Measurements from ENCODE around the gene ZNF385B. TPM values are rescaled to one million over a fixed set of nuclear protein-coding genes. Genes with fewer than 3 reads are reported as not detected.
"Not testable (repeated sequence)": the region's sequence is repeated elsewhere in the genome, so short reads cannot be mapped to it uniquely, and the experiment has no call there.

ZNF385B gene
- total RNA-seq, 2 experiments from 2014 or later = 113 to 178 TPM

DNA sequence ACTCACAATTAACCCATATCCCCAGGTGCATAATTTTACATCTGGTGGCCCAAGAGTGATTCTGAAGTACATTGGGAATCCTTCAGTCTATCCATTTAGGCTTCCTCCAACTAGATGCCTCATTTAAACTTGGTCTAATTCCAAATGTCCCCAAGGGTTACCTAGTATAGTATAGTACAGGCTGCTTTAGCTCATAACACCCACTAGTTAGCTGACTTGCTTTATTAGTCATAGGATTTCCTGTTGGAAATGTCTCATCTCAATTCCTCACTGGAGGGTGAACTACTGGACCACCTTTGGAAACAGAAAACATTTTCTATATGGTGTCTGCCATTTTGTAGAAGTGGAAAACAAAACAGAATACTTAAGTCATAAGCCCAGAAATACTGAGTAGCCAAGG lies 394.3 kb downstream of the ZNF385B start:
- Histone ChIP-seq H3K4me2 (ENCODE audit: low read length) (no peak overlapping the region), H3K9me3 (ENCODE audit: low read length) (0 out of 2 replicates have a peak, but pooled peaks cover 7% of the 10 kb centered on the region), H3K4me1 (ENCODE audit: insufficient read depth, low read length, poor library complexity, severe bottlenecking) (no peaks in the 10 kb centered on the region), H3K27ac (ENCODE audit: low read depth, low read length, poor library complexity, severe bottlenecking) (no peak overlapping the region), H3K9me2 (ENCODE audit: insufficient read depth, low read length) (no peaks in the 10 kb centered on the region), H2AFZ (ENCODE audit: low read length) (no peak overlapping the region), H3K36me3 (ENCODE audit: insufficient read depth, low read length) (peaks cover 54% of the 10 kb centered on the region), H4K20me1 (ENCODE audit: insufficient read depth, low read length) (no peaks in the 10 kb centered on the region), H3K4me3 (ENCODE audit: low read depth, low read length, poor library complexity, severe bottlenecking) (no peak overlapping the region), H3K79me2 (ENCODE audit: insufficient read depth, low read depth, low read length) (no peaks in the 10 kb centered on the region)
- no TSS peak for BruUV-seq (replicated peaks)
- DNase-seq (ENCODE audit: low spot score) = no peak
- TF ChIP-seq, protein P1, sequence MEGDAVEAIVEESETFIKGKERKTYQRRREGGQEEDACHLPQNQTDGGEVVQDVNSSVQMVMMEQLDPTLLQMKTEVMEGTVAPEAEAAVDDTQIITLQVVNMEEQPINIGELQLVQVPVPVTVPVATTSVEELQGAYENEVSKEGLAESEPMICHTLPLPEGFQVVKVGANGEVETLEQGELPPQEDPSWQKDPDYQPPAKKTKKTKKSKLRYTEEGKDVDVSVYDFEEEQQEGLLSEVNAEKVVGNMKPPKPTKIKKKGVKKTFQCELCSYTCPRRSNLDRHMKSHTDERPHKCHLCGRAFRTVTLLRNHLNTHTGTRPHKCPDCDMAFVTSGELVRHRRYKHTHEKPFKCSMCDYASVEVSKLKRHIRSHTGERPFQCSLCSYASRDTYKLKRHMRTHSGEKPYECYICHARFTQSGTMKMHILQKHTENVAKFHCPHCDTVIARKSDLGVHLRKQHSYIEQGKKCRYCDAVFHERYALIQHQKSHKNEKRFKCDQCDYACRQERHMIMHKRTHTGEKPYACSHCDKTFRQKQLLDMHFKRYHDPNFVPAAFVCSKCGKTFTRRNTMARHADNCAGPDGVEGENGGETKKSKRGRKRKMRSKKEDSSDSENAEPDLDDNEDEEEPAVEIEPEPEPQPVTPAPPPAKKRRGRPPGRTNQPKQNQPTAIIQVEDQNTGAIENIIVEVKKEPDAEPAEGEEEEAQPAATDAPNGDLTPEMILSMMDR (conservative IDR thresholded peaks at IDR 0.05; ENCODE audit: low read length) = no peak
- TF ChIP-seq EZH2phosphoT487 (IDR thresholded peaks at IDR 0.05; ENCODE audit: borderline replicate concordance, low read depth, low read length) = no peak
- CTCF ChIA-PET (ENCODE audit: unreplicated experiment) = no interaction called here
- intact Hi-C loops (cut with micrococcal nuclease; ENCODE audit: unreplicated experiment) = no loop called here
- POLR2A ChIA-PET = no interaction called here

DNA sequence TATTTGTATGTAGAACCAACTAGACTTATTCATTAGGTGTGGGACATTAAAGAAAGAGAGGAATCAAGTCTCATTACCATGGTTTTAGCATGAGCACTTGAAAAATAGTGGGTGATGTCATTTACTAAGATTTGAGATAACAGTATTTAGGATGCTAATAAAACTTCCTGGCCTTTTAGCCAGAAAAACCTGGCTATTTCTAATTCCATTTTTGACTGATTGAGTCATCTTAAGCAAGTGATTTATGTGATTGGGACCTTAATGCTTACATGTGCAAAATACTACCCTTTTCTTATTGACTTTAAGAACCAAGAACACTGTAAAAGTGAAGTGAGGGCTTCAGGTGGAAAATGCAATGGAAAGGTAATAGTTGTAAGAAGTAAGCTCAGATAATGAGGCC lies 400.0 kb downstream of the ZNF385B start:
- no peaks in the 10 kb centered on the region for H3K4me1 ChIP-seq (ENCODE audit: insufficient read depth, low read length, poor library complexity, severe bottlenecking)
- no peak overlapping the region for H3K4me2 ChIP-seq (ENCODE audit: low read length)
- no peaks in the 10 kb centered on the region for H3K9me2 ChIP-seq (ENCODE audit: insufficient read depth, low read length)
- TF ChIP-seq, protein P1 (conservative IDR thresholded peaks at IDR 0.05; ENCODE audit: low read length) = no peak
- no peak for TF ChIP-seq EZH2phosphoT487 (IDR thresholded peaks at IDR 0.05; ENCODE audit: borderline replicate concordance, low read depth, low read length)
- H3K9me3 ChIP-seq (ENCODE audit: low read length) = peaks cover 29% of the 10 kb centered on the region
- no peaks in the 10 kb centered on the region for H4K20me1 ChIP-seq (ENCODE audit: insufficient read depth, low read length)
- no peak overlapping the region for H3K4me3 ChIP-seq (ENCODE audit: low read depth, low read length, poor library complexity, severe bottlenecking)
- ChIA-PET POLR2A (no interaction called here), CTCF (ENCODE audit: unreplicated experiment) (no interaction called here)
- no peak overlapping the region for H2AFZ ChIP-seq (ENCODE audit: low read length)
- peaks cover 72% of the 10 kb centered on the region for H3K36me3 ChIP-seq (ENCODE audit: insufficient read depth, low read length)
- intact Hi-C loops (cut with micrococcal nuclease; ENCODE audit: unreplicated experiment) = no loop called here
- H3K27ac ChIP-seq (ENCODE audit: low read depth, low read length, poor library complexity, severe bottlenecking) = no peak overlapping the region
- H3K79me2 ChIP-seq (ENCODE audit: insufficient read depth, low read depth, low read length) = no peaks in the 10 kb centered on the region
- BruUV-seq (replicated peaks) = no TSS peak
- no peak for DNase-seq (ENCODE audit: low spot score)

DNA sequence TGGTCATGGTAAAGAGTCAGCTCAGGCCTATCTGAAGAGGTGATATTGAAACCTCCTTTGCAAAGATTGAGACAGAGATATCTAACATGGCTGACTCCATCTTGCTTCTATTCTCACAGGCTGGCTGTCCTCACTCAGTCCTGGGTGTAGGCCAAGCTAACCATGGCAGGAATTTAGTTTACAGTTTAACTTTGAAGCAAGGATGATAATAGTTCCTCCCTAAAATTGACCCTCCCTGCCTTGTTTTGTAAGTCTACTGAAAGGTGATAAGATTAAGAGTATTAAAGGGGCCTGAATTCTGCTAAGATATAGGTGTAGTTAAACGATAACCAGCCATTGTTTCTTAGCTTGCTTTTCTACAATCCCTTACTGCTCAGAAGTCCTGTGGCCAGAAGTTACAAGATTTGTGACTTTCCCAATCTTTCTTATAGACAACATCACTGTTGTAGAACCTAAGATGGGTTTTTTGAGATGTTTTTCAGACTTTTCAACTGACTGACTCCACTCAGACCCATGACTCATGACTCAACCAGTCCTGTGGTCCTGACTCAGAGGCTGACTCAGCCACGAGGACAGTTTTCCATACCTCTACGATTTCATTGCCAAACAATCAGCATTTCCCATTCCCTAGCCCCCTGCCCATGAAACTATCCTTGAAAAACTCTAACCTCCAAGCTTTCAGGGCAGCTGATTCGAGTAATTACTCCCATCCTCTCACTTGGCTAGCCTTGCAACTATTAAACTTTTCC lies 401.1 kb downstream of the ZNF385B start:
- intact Hi-C loops (cut with micrococcal nuclease; ENCODE audit: unreplicated experiment) = no loop called here
- H3K9me2 ChIP-seq (ENCODE audit: insufficient read depth, low read length) = no peaks in the 10 kb centered on the region
- BruUV-seq (replicated peaks) = no TSS peak
- H2AFZ ChIP-seq (ENCODE audit: low read length) = no peak overlapping the region
- H3K27ac ChIP-seq (ENCODE audit: low read depth, low read length, poor library complexity, severe bottlenecking) = no peak overlapping the region
- H3K4me2 ChIP-seq (ENCODE audit: low read length) = no peak overlapping the region
- no peaks in the 10 kb centered on the region for H3K79me2 ChIP-seq (ENCODE audit: insufficient read depth, low read depth, low read length)
- ChIA-PET POLR2A (interaction anchor here (0.6 kb wide), 1 partner anchor 11 kb away, joined by 3 read pairs; no protein-coding TSS in a partner anchor), CTCF (ENCODE audit: unreplicated experiment) (no interaction called here)
- H3K9me3 ChIP-seq (ENCODE audit: low read length) = peaks cover 28% of the 10 kb centered on the region
- H3K4me3 ChIP-seq (ENCODE audit: low read depth, low read length, poor library complexity, severe bottlenecking) = no peak overlapping the region
- no peaks in the 10 kb centered on the region for H4K20me1 ChIP-seq (ENCODE audit: insufficient read depth, low read length)
- peaks cover 63% of the 10 kb centered on the region for H3K36me3 ChIP-seq (ENCODE audit: insufficient read depth, low read length)
- H3K4me1 ChIP-seq (ENCODE audit: insufficient read depth, low read length, poor library complexity, severe bottlenecking) = no peaks in the 10 kb centered on the region
- DNase-seq (ENCODE audit: low spot score) = no peak
- no peak for TF ChIP-seq EZH2phosphoT487 (IDR thresholded peaks at IDR 0.05; ENCODE audit: borderline replicate concordance, low read depth, low read length)
- TF ChIP-seq, protein P1 (conservative IDR thresholded peaks at IDR 0.05; ENCODE audit: low read length) = no peak

DNA sequence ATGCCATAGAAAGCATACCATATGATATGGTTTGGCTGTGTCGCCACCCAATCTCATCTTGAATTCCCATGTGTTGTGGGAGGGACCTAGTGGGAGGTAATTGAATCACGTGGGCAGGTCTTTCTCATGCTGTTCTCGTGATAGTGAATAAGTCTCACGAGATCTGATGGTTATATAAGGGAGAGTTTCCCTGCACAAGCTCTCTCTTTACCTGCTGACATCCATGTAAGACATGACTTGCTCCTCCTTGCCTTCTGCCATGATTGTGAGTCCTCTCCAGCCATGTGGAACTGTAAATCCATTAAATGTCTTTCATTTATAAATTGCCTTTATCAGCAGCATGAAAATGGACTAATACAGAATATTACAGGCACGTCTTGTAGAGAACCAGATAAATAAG lies 403.3 kb downstream of the ZNF385B start:
- Histone ChIP-seq H3K9me3 (ENCODE audit: low read length) (peaks cover 22% of the 10 kb centered on the region), H3K36me3 (ENCODE audit: insufficient read depth, low read length) (peaks cover 62% of the 10 kb centered on the region)
- H3K27ac ChIP-seq (ENCODE audit: low read depth, low read length, poor library complexity, severe bottlenecking); H3K4me3 ChIP-seq (ENCODE audit: low read depth, low read length, poor library complexity, severe bottlenecking); BruUV-seq (replicated peaks); intact Hi-C loops (cut with micrococcal nuclease; ENCODE audit: unreplicated experiment); H3K9me2 ChIP-seq (ENCODE audit: insufficient read depth, low read length); CTCF ChIA-PET (ENCODE audit: unreplicated experiment); H3K4me1 ChIP-seq (ENCODE audit: insufficient read depth, low read length, poor library complexity, severe bottlenecking); H3K4me2 ChIP-seq (ENCODE audit: low read length); DNase-seq (ENCODE audit: low spot score); H2AFZ ChIP-seq (ENCODE audit: low read length); H4K20me1 ChIP-seq (ENCODE audit: insufficient read depth, low read length); H3K79me2 ChIP-seq (ENCODE audit: insufficient read depth, low read depth, low read length): not testable (repeated sequence)
- POLR2A ChIA-PET = interaction anchor here (1.0 to 1.5 kb wide), 2 partner anchors 11 to 13 kb away, joined by 3 to 6 read pairs; no protein-coding TSS in a partner anchor

Measured in OCI-LY7 (cell line).